G401 (cell line): ENCODE data around the gene TEKTIP1. TPM values are rescaled to one million over a fixed set of nuclear protein-coding genes. Genes with fewer than 3 reads are reported as not detected.

ENCODE experiments used
- total RNA-seq: library from RNA; depleted of rRNA; stranded (reverse); fragments of >200 nt; shearing (Covaris generic); gene quantifications from 2 replicates; pipeline ENCODE4 v1.2.3, GENCODE V29; 2014; rRNA removed

The TEKTIP1 gene
- total RNA-seq, 1 experiment from 2014 or later, result not detected

Other genes with a start within 250 kb of the TEKTIP1 start
- gene NFIC, start 172.6 kb upstream of the TEKTIP1 start, total RNA-seq, result 3.2 and 8.9 TPM in 2 replicates
- gene SMIM24, start 58.6 kb upstream of the TEKTIP1 start, total RNA-seq, result 0.24 TPM in 1 of 2 replicates, not detected in the other
- not detected in 2 replicates for gene SMIM44, start 55.7 kb upstream of the TEKTIP1 start, total RNA-seq
- gene DOHH, start 38.5 kb upstream of the TEKTIP1 start, total RNA-seq, result 53.9 and 64.8 TPM in 2 replicates
- 76.0 and 81.3 TPM in 2 replicates for gene FZR1, start 32.9 kb upstream of the TEKTIP1 start, total RNA-seq
- 128 and 151 TPM in 2 replicates for gene MFSD12, start 18.4 kb downstream of the TEKTIP1 start, total RNA-seq
- gene HMG20B, start 33.8 kb downstream of the TEKTIP1 start, total RNA-seq, result 131 and 174 TPM in 2 replicates
- gene GIPC3, start 46.3 kb downstream of the TEKTIP1 start, total RNA-seq, result not detected in 2 replicates
- gene TBXA2R, start 67.7 kb downstream of the TEKTIP1 start, total RNA-seq, result 7.7 and 9.7 TPM in 2 replicates
- 43.3 and 47.8 TPM in 2 replicates for gene CACTIN, start 87.6 kb downstream of the TEKTIP1 start, total RNA-seq
- gene PIP5K1C, start 161.3 kb downstream of the TEKTIP1 start, total RNA-seq, result 5.3 and 13.0 TPM in 2 replicates
- gene TJP3, start 169.2 kb downstream of the TEKTIP1 start, total RNA-seq, result 12.4 and 15.1 TPM in 2 replicates
- gene APBA3, start 222.5 kb downstream of the TEKTIP1 start, total RNA-seq, result 18.2 and 27.1 TPM in 2 replicates
- gene MRPL54, start 223.5 kb downstream of the TEKTIP1 start, total RNA-seq, result 60.7 and 66.3 TPM in 2 replicates
- 0.37 TPM in 1 of 2 replicates, not detected in the other for gene RAX2, start 233.1 kb downstream of the TEKTIP1 start, total RNA-seq
- gene MATK, start 247.2 kb downstream of the TEKTIP1 start, total RNA-seq, result 18.5 and 31.4 TPM in 2 replicates